Heart left ventricle (tissue), 16 donors: ENCODE results near the gene IFRD1. TPM values are rescaled to one million over a fixed set of nuclear protein-coding genes. Genes with fewer than 3 reads are reported as not detected.

Source experiments
- ATAC-seq, 4 donors: fragments of 200-7000 bp; cut with Tn5 transposase; one replicate each; pipeline ENCODE4 v1.9.1; 2020 to 2022; ENCODE audit warnings: moderate library complexity in 4 of 4, mild to moderate bottlenecking in 3 of 4, moderate number of reproducible peaks in 1 of 4
- DNase-seq, 5 donors: peaks; one replicate each; pipeline ENCODE4 v3.0.0-alpha.2; 2020
- H3K27ac ChIP-seq, 12 donors: fragments of 200-600 bp; sonication (generic) in 4 of 12; one replicate each; pipeline versions ENCODE4 v1.5.0 to v1.8.0; 2016 to 2022; ENCODE audit warnings: mild to moderate bottlenecking in 2 of 12
- H3K27me3 ChIP-seq, 9 donors: fragments of 200-600 bp; sonication (generic) in 2 of 9; one replicate each; pipeline versions ENCODE4 v1.5.1 to v1.8.0; 2016 to 2022; ENCODE audit warnings: mild to moderate bottlenecking in 3 of 9
- H3K36me3 ChIP-seq, 9 donors: fragments of 200-600 bp; sonication (generic) in 2 of 9; one replicate each; pipeline versions ENCODE4 v1.5.0 to v1.8.0; 2018 to 2022; ENCODE audit warnings: mild to moderate bottlenecking in 2 of 9
- H3K4me1 ChIP-seq, 12 donors: fragments of 200-600 bp; sonication (generic) in 4 of 12; one replicate each; pipeline versions ENCODE4 v1.5.0 to v1.8.0; 2016 to 2022; ENCODE audit warnings: mild to moderate bottlenecking in 3 of 12
- H3K4me3 ChIP-seq, 12 donors: fragments of 200-600 bp; sonication (generic) in 4 of 12; one replicate each; pipeline versions ENCODE4 v1.5.0 to v1.8.0; 2017 to 2022; ENCODE audit warnings: mild to moderate bottlenecking in 9 of 12, moderate library complexity in 4 of 12
- H3K9me3 ChIP-seq, 12 donors: fragments of 200-600 bp; sonication (generic) in 4 of 12; one replicate each; pipeline versions ENCODE4 v1.5.0 to v1.8.0; 2016 to 2022; ENCODE audit warnings: mild to moderate bottlenecking in 1 of 12
- POLR2A ChIP-seq, 2 donors: fragments of 450-650 bp; IDR thresholded peaks; one replicate each; pipeline ENCODE4 v1.6.1; 2017; ENCODE audit warnings: antibody characterized with exemption in 2 of 2, mild to moderate bottlenecking in 2 of 2, moderate library complexity in 2 of 2
- WGBS, 4 donors: extraction: QIAGEN DNeasy Blood & Tissue Kit in 2 of 4; methylation state at CpG; one replicate each; pipeline versions ENCODE4 v1.1.5 to v1.1.7; 2013 to 2018; 5-methylcytosine and 5-hydroxymethylcytosine counted together
- intact Hi-C, 10 donors: fragments of 100-400 bp; cut with DNase I; formaldehyde crosslinking; loops; one replicate each; pipeline versions ENCODE4 v1.11.1 to v1.14.2; 2022
- long read RNA-seq, 3 donors: library from polyadenylated mRNA; unstranded; transcript quantifications; one replicate each; pipeline ENCODE4 v2.0.0, GENCODE V29; 2020 to 2021
- polyA plus RNA-seq, 2 donors: library from polyadenylated mRNA; stranded (reverse); fragments of 200-250 nt; gene quantifications; one replicate each; pipeline ENCODE4 v1.2.3, GENCODE V29; 2013
- total RNA-seq, 9 donors: library from RNA; depleted of rRNA in 2 of 9; stranded (reverse); fragments of >200 nt in 2 of 9; fragmentation: NEBNext Ultra II Directional in 3 of 9; extraction: Animal tissue kit (Norgen Biotek cat#: 25700) in 3 of 9; gene quantifications; one replicate each; pipeline versions ENCODE4 v1.1.0 to v1.2.4, GENCODE V29; 2016 to 2023
- TF ChIP-seq, protein P1 (sequence below), 12 donors: fragments of 200-600 bp; sonication (generic) in 4 of 12; IDR thresholded peaks; one replicate each; pipeline versions ENCODE4 v1.5.0 to v1.8.0; 2018 to 2022; ENCODE audit warnings: antibody characterized with exemption in 12 of 12, mild to moderate bottlenecking in 5 of 12
- donor health status: ischemic (EF 13 %, LVEDD 7.1; RV severe dilation, severe dysfunction).
- donor health status: healthy with polysubstance abuse.
- donor health status: DM: no; HTN: yes; CAD: no.
- donor health status: DM: no; HTN: no; CAD: no.
- donor health status: ischemic (EF 25% LVEDD 6.9; RV normal size, moderate dysfunction).
- donor health status: ischemic (EF 25% LVEDD 5.7; RV mildly dilated, moderate dysfunction).
- donor health status: healthy.
- donor health status: DM: yes; HTN: yes; CAD: no.
- donor health status: ischemic (EF 35%, LVEDD 5.7; RV mildly dilated, moderate dysfunction).
- donor health status: nonischemic (EF 11% LVEDD 7.7; RV severe dilation, severe dysfunction).
- donor health status: DM: yes; HTN: yes; CAD: no.
- donor health status: PGD.
- donor health status: ischemic (EF 29% LVEDD 5.4; RV normal size, mild dysfunction).
- donor health status: nonischemic (EF 23%, LVEDD 6.1; RV moderate dilation, normal function).

Gene IFRD1, protein sequence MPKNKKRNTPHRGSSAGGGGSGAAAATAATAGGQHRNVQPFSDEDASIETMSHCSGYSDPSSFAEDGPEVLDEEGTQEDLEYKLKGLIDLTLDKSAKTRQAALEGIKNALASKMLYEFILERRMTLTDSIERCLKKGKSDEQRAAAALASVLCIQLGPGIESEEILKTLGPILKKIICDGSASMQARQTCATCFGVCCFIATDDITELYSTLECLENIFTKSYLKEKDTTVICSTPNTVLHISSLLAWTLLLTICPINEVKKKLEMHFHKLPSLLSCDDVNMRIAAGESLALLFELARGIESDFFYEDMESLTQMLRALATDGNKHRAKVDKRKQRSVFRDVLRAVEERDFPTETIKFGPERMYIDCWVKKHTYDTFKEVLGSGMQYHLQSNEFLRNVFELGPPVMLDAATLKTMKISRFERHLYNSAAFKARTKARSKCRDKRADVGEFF
- total RNA-seq: 10 to 100 TPM; 11.3 to 50.6 (median 26.3) TPM
- polyA plus RNA-seq: 10 to 100 TPM; 36.2 to 74.7 TPM
- long read RNA-seq, donor 1, transcript IFRD1-202 (12 exons, 2,290 nt): major isoform, 20 of 32 reads
- long read RNA-seq, donor 1, partial matches to known transcripts: 2 of 32 reads
- long read RNA-seq, donor 1, other reads (novel, unspliced or antisense): 9 of 32 reads
- long read RNA-seq, donor 2, transcript IFRD1-202 (12 exons, 2,290 nt): major isoform, 367 of 398 reads
- long read RNA-seq, donor 2, transcript IFRD1-205 (4 exons, 1,938 nt): minor isoform, 5 of 398 reads
- long read RNA-seq, donor 2, partial matches to known transcripts: 5 of 398 reads
- long read RNA-seq, donor 2, other reads (novel, unspliced or antisense): 19 of 398 reads
- long read RNA-seq, donor 3, transcript IFRD1-202 (12 exons, 2,290 nt): major isoform, 86 of 92 reads
- long read RNA-seq, donor 3, partial matches to known transcripts: 4 of 92 reads
- long read RNA-seq, donor 3, other reads (novel, unspliced or antisense): 2 of 92 reads

DNA sequence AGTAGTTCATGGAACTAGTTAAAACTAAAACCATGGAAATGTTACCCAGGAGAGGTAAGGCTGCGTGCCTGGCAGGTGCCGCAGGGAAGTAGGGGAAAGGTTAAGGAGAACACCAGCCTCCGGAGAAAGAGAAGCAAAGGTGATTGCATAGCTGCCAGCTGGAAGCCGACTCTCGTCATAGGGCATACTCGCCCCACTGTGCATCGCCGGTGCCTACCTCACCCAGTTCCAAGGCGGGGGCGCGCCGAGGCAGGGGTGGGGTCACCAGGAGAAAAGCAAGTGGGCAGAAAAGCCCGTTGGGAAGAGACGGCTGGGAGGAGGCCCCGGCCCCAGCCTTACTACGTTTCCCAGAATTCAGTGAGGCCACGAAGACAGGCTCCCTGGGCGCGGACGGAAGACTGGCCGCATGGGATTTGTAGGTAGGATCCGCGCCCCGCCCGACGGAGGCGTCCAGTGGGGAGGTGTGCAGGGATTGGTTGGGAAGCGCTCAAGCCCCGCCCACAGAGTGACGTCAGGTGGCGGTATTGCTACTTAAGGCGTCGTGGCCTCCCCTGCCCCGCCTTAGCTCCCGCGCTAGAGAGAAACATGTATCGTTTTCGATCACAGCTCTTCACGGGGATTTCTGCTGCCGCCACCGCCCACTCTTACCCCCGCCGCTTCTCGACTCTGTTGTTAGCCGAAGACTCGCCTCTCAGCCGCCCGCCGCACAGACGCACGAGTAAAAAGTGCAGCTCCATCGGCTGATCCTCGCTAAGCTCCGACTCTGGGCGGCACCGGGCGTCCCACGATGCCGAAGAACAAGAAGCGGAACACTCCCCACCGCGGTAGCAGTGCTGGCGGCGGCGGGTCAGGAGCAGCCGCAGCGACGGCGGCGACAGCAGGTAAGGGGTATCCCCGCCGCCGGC lies at the start of gene IFRD1:
IFRD1 (plus strand) TSS at position 559 of the 905 bp plus-strand sequence; CDS start at position 788, 229 bp downstream.
- Histone ChIP-seq H3K4me3 (peak within 1 kb of the TSS; percentile 73 to 99 (median 86)), H3K36me3 (peaks cover 0 to 2% (median 0%) of the 10 kb centered on the region in 9 donors), H3K9me3 (no peaks in the 10 kb centered on the region), H3K4me1 (peaks cover 4 to 42% (median 27%) of the 10 kb centered on the region in 12 donors), H3K27me3 (no peaks in the 10 kb centered on the region), H3K27ac (peak within 1 kb of the TSS; percentile 90 to 100 (median 97))
- intact Hi-C loops: loop anchor here in 3 of 10 donors (2.0 to 5.0 kb wide), 4 partner anchors 31 to 667 kb away; partner anchors contain the start of genes DOCK4 (in 1 of the 3), LSMEM1 (in 1 of the 3), SMIM30 (in 1 of the 3) and ZNF277 (in 1 of the 3)
- TF ChIP-seq, protein P1, sequence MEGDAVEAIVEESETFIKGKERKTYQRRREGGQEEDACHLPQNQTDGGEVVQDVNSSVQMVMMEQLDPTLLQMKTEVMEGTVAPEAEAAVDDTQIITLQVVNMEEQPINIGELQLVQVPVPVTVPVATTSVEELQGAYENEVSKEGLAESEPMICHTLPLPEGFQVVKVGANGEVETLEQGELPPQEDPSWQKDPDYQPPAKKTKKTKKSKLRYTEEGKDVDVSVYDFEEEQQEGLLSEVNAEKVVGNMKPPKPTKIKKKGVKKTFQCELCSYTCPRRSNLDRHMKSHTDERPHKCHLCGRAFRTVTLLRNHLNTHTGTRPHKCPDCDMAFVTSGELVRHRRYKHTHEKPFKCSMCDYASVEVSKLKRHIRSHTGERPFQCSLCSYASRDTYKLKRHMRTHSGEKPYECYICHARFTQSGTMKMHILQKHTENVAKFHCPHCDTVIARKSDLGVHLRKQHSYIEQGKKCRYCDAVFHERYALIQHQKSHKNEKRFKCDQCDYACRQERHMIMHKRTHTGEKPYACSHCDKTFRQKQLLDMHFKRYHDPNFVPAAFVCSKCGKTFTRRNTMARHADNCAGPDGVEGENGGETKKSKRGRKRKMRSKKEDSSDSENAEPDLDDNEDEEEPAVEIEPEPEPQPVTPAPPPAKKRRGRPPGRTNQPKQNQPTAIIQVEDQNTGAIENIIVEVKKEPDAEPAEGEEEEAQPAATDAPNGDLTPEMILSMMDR (IDR thresholded peaks at IDR 0.05): peak in 1 of 12 donors; percentile 7
- peak; percentile 96 to 100 for TF ChIP-seq POLR2A (IDR thresholded peaks at IDR 0.05)
- WGBS, 4 donors: 0 to 1% (median 0%) methylated on average over 46 to 73 of the region's 73 CpGs
- ATAC-seq (peak; percentile 93 to 97 (median 94)), DNase-seq (peak; percentile 98 to 100 (median 100))

DNA sequence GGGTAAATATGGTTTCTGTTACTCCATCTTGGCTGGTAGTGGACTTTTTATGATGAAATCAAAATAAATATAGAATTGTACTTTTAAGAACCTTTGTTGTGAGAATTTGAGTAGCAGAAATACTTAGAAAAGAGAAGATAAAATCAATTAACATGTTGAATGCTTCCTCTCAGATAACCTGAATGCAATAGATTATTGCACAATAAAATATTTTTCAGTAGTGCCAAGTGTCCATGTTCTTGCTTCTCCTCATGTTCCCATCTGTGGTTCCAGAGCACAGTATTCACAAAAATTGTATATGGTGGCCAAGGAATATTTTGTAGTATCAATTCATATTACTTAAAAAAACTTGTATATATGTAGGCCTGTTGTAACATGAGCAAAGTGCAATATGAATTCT lies 45.9 kb upstream of the IFRD1 start:
- Histone ChIP-seq H3K4me1 (no peaks in the 10 kb centered on the region), H3K36me3 (no peaks in the 10 kb centered on the region), H3K9me3 (no peaks in the 10 kb centered on the region), H3K27ac (no peak overlapping the region), H3K27me3 (no peaks in the 10 kb centered on the region), H3K4me3 (no peak overlapping the region)
- intact Hi-C loops: loop anchor here in 1 of 10 donors (10.0 kb wide), 1 partner anchor 550 kb away; no protein-coding TSS in a partner anchor
- no peak for DNase-seq
- no peak for ATAC-seq
- TF ChIP-seq POLR2A (IDR thresholded peaks at IDR 0.05): no peak
- TF ChIP-seq, protein P1 (IDR thresholded peaks at IDR 0.05): no peak

DNA sequence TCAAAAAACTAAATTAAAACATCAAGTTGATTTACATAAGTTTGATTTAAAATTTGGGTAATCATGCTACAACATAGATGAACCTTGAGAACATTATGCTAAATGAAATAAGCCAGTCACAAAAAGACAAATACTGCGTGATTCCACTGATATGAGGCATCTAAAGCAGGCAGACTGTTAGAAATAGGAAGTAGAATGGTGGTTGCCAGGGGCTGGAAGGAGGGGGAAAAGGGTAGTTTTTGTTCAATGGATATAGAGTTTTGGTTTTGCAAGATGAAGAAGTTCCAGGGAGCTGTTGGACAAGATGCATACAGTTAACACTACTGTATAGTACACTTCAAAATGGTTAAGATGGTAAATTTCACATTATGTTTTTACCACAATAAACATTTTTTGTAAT lies 45.0 kb upstream of the IFRD1 start:
- Histone ChIP-seq H3K27ac (no peak overlapping the region), H3K4me1 (no peaks in the 10 kb centered on the region), H3K27me3 (no peaks in the 10 kb centered on the region), H3K9me3 (no peaks in the 10 kb centered on the region), H3K36me3 (no peaks in the 10 kb centered on the region), H3K4me3 (no peak overlapping the region)
- ATAC-seq: no peak
- TF ChIP-seq POLR2A (IDR thresholded peaks at IDR 0.05): no peak
- TF ChIP-seq, protein P1 (IDR thresholded peaks at IDR 0.05): no peak
- WGBS, 4 donors: 83 to 95% (median 93%) methylated on average over 1 of the region's 1 CpG
- intact Hi-C loops: loop anchor here in 3 of 10 donors (5.0 to 10.0 kb wide), 3 partner anchors 548 to 658 kb away; no protein-coding TSS in a partner anchor
- no peak for DNase-seq
